Hepatocyte (in vitro differentiated cells): ENCODE measurements around the gene RARG. TPM values are rescaled to one million over a fixed set of nuclear protein-coding genes. Genes with fewer than 3 reads are reported as not detected.
"Not testable (repeated sequence)": the region's sequence is repeated elsewhere in the genome, so short reads cannot be mapped to it uniquely, and the experiment has no call there.

ENCODE experiments used
- DNase-seq: peaks from one replicate; pipeline ENCODE4 v3.0.0-alpha.2; 2016; ENCODE audit warnings: low spot score
- H2AFZ ChIP-seq: fragments of 200-600 bp; sonication (generic); 2 replicates; pipeline ENCODE4 v1.6.0; 2016; ENCODE audit warnings: antibody characterized with exemption, mild to moderate bottlenecking
- H3K27ac ChIP-seq: fragments of 200-600 bp; sonication (generic); 2 replicates; pipeline ENCODE4 v1.5.1; 2016; ENCODE audit warnings: mild to moderate bottlenecking
- H3K27me3 ChIP-seq: fragments of 200-600 bp; sonication (generic); 2 replicates; pipeline ENCODE4 v1.6.1; 2016
- H3K36me3 ChIP-seq: fragments of 200-600 bp; sonication (generic); replicated peaks from 2 replicates; pipeline ENCODE4 v1.5.1; 2016; ENCODE audit warnings: low read depth; ENCODE audit not compliant: insufficient read depth
- H3K4me1 ChIP-seq: fragments of 200-600 bp; sonication (generic); 2 replicates; pipeline ENCODE4 v1.5.1; 2016; ENCODE audit warnings: mild to moderate bottlenecking, moderate library complexity; ENCODE audit not compliant: insufficient read depth
- H3K4me2 ChIP-seq: fragments of 200-600 bp; sonication (generic); 2 replicates; pipeline ENCODE4 v1.6.0; 2016
- H3K4me3 ChIP-seq: fragments of 200-600 bp; sonication (generic); 2 replicates; pipeline ENCODE4 v1.5.1; 2016; ENCODE audit warnings: mild to moderate bottlenecking
- H3K79me2 ChIP-seq: fragments of 200-600 bp; sonication (generic); 2 replicates; pipeline ENCODE4 v1.6.0; 2017; ENCODE audit warnings: mild to moderate bottlenecking
- H3K9me2 ChIP-seq: fragments of 200-600 bp; sonication (generic); replicated peaks from 2 replicates; pipeline ENCODE4 v1.6.0; 2017; ENCODE audit warnings: mild to moderate bottlenecking; ENCODE audit not compliant: insufficient read depth
- H3K9me3 ChIP-seq: fragments of 200-600 bp; sonication (generic); 2 replicates; pipeline ENCODE4 v1.5.1; 2016; ENCODE audit warnings: low read depth, mild to moderate bottlenecking
- H4K20me1 ChIP-seq: fragments of 200-600 bp; sonication (generic); 2 replicates; pipeline ENCODE4 v1.6.0; 2016; ENCODE audit warnings: mild to moderate bottlenecking; ENCODE audit not compliant: insufficient read depth, poor library complexity, severe bottlenecking
- EZH2 ChIP-seq: fragments of 200-600 bp; sonication (generic); IDR thresholded peaks from 2 replicates; pipeline ENCODE4 v1.6.1; 2016; ENCODE audit warnings: antibody characterized with exemption, mild to moderate bottlenecking, borderline replicate concordance
- EZH2phosphoT487 ChIP-seq: fragments of 200-600 bp; sonication (generic); IDR thresholded peaks from one replicate; pipeline ENCODE4 v1.6.1; 2018; ENCODE audit warnings: antibody characterized with exemption, mild to moderate bottlenecking, low read depth, moderate library complexity; ENCODE audit not compliant: unreplicated experiment, severe bottlenecking
- WGBS: methylation state at CpG from one replicate; pipeline ENCODE4 v1.1.6; 2016; ENCODE audit warnings: low lambda C conversion rate; ENCODE audit errors: missing lambda C conversion rate; 5-methylcytosine and 5-hydroxymethylcytosine counted together
- polyA plus RNA-seq: library from polyadenylated mRNA; unstranded; fragments of >200 nt; fragmentation: Nextera tagmentation; extraction: Ambion mirVana; gene quantifications from 2 replicates; pipeline ENCODE4 v1.2.1, GENCODE V29; 2016
- total RNA-seq: library from RNA; depleted of rRNA; stranded (reverse); fragments of >200 nt; gene quantifications from 2 replicates; pipeline ENCODE4 v1.2.3, GENCODE V29; 2014
- TF ChIP-seq, protein P1 (sequence below): fragments of 200-600 bp; sonication (generic); IDR thresholded peaks from 2 replicates; pipeline ENCODE4 v1.5.1; 2016; ENCODE audit warnings: antibody characterized with exemption, mild to moderate bottlenecking; ENCODE audit not compliant: poor library complexity

The RARG gene
- total and polyA plus RNA-seq, 2 experiments from 2014 or later, result 20.9 to 28.1 TPM

DNA sequence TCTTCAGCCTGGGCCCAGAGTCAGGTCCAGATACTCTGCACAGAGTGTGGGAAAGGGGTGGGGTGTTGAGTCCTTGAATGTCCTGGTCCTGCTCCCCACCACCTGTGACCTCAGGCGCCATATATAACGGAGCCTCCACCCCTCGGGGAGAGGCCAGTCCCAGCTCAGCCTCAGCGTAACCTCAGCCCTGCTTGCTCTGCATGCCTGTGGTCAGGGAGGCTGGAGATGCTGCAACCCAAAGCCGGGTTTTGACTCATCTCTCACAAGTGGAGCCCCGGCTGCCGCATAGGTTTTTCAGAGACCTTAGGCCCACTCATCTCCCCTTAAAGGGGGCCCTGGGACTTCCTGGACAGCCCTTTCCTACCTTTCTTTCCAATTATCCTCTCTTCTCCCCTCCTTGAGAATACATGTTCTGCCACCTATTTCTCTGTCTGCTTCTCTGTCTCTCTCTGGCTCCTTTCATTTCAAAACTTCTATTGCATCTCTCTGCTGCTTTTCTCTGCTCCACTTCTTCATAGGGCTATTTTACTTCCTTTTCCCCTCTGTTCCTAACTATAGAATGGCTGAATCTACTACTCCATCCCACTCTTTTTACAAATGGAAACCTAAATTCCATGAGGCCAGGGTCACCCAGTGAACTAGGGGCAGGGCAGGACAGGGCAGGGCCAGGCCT, 26.1 kb downstream of the RARG start:
- Histone ChIP-seq H3K4me3 (no peak overlapping the region), H3K9me2 (no peaks in the 10 kb centered on the region)

GRCh38 chr12:53204351-53204750, 27.7 kb downstream of the RARG start:
- no peak overlapping the region for H3K4me2 ChIP-seq
- H3K79me2 ChIP-seq, result no peaks in the 10 kb centered on the region
- no peaks in the 10 kb centered on the region for H3K36me3 ChIP-seq
- no peak overlapping the region for H3K27ac ChIP-seq
- WGBS, result 93% methylated on average over 1 of the region's 1 CpG
- no peak overlapping the region for H2AFZ ChIP-seq
- DNase-seq, result no peak
- H3K27me3 ChIP-seq, result no peaks in the 10 kb centered on the region
- no peaks in the 10 kb centered on the region for H3K9me2 ChIP-seq
- H4K20me1 ChIP-seq, result no peaks in the 10 kb centered on the region
- H3K9me3 ChIP-seq, result no peaks in the 10 kb centered on the region
- H3K4me1 ChIP-seq, result no peaks in the 10 kb centered on the region
- H3K4me3 ChIP-seq, result no peak overlapping the region
- TF ChIP-seq, protein P1, sequence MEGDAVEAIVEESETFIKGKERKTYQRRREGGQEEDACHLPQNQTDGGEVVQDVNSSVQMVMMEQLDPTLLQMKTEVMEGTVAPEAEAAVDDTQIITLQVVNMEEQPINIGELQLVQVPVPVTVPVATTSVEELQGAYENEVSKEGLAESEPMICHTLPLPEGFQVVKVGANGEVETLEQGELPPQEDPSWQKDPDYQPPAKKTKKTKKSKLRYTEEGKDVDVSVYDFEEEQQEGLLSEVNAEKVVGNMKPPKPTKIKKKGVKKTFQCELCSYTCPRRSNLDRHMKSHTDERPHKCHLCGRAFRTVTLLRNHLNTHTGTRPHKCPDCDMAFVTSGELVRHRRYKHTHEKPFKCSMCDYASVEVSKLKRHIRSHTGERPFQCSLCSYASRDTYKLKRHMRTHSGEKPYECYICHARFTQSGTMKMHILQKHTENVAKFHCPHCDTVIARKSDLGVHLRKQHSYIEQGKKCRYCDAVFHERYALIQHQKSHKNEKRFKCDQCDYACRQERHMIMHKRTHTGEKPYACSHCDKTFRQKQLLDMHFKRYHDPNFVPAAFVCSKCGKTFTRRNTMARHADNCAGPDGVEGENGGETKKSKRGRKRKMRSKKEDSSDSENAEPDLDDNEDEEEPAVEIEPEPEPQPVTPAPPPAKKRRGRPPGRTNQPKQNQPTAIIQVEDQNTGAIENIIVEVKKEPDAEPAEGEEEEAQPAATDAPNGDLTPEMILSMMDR, result no peak
- TF ChIP-seq EZH2, result no peak
- no peak for TF ChIP-seq EZH2phosphoT487

More for the DNA sequence above, 26.1 kb downstream of the RARG start:
- H3K9me3 ChIP-seq, result no peaks in the 10 kb centered on the region
- TF ChIP-seq, protein P1, result no peak
- TF ChIP-seq EZH2, result no peak
- TF ChIP-seq EZH2phosphoT487, result no peak
- no peak overlapping the region for H2AFZ ChIP-seq
- H3K27me3 ChIP-seq, result no peaks in the 10 kb centered on the region
- 68% methylated on average over 7 of the region's 7 CpGs for WGBS
- DNase-seq, result no peak
- no peaks in the 10 kb centered on the region for H3K36me3 ChIP-seq
- H3K4me2 ChIP-seq, result no peak overlapping the region
- H4K20me1 ChIP-seq, result no peaks in the 10 kb centered on the region
- no peaks in the 10 kb centered on the region for H3K4me1 ChIP-seq
- H3K79me2 ChIP-seq, result no peaks in the 10 kb centered on the region
- H3K27ac ChIP-seq, result no peak overlapping the region

DNA sequence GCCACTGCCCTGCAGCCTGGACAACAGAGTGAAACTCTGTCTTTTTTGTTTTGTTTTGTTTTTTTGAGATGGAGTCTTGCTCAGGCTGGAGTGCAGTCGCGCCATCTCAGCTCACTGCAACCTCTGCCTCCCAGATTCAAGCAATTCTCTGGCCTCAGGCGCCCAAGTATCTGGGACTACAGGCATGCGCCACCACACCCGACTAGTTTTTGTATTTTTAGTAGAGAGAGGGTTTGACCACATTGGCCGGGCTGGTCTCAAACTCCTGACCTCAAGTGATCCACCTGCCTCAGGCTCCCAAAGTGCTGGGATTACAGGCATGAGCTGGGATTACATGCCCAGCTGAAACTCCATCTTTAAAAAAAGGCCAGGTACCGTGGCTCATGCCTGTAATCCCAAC, 29.7 kb downstream of the RARG start:
- not testable (repeated sequence) for H2AFZ ChIP-seq, H3K27me3 ChIP-seq, H3K9me2 ChIP-seq, H4K20me1 ChIP-seq, H3K36me3 ChIP-seq, DNase-seq, H3K79me2 ChIP-seq, H3K4me2 ChIP-seq, H3K4me3 ChIP-seq, H3K27ac ChIP-seq, H3K4me1 ChIP-seq, H3K9me3 ChIP-seq
- WGBS, result 97% methylated on average over 7 of the region's 7 CpGs

GRCh38 chr12:53201639-53202038, 30.4 kb downstream of the RARG start:
- no peak overlapping the region for H2AFZ ChIP-seq
- H4K20me1 ChIP-seq, result no peaks in the 10 kb centered on the region
- peaks cover 3% of the 10 kb centered on the region for H3K4me1 ChIP-seq
- no peaks in the 10 kb centered on the region for H3K79me2 ChIP-seq
- no peaks in the 10 kb centered on the region for H3K36me3 ChIP-seq
- H3K4me2 ChIP-seq, result no peak overlapping the region
- WGBS, result 87% methylated on average over 4 of the region's 4 CpGs
- H3K4me3 ChIP-seq, result no peak overlapping the region
- no peak overlapping the region for H3K27ac ChIP-seq
- H3K9me2 ChIP-seq, result no peaks in the 10 kb centered on the region
- no peaks in the 10 kb centered on the region for H3K9me3 ChIP-seq
- no peak for DNase-seq
- TF ChIP-seq, protein P1, result no peak
- no peak for TF ChIP-seq EZH2
- TF ChIP-seq EZH2phosphoT487, result no peak
- H3K27me3 ChIP-seq, result peaks cover 4% of the 10 kb centered on the region
